SK-N-MC (cell line): ENCODE measurements around the gene ACOT8.
A peak's percentile ranks its signal among the peaks of the same experiment; 100 is the strongest.
"Not testable (repeated sequence)": the region's sequence is repeated elsewhere in the genome, so short reads cannot be mapped to it uniquely, and the experiment has no call there.

Experiments
- DNase-seq: peaks from one replicate; pipeline ENCODE4 v3.0.0-alpha.2; 2011; ENCODE audit warnings: low read depth, low spot score
- H3K27ac ChIP-seq: fragments of 200-600 bp; sonication (generic); 2 replicates; pipeline ENCODE4 v1.5.1; 2016; ENCODE audit warnings: mixed run types
- H3K36me3 ChIP-seq: fragments of 200-600 bp; sonication (generic); 2 replicates; pipeline ENCODE4 v1.6.1; 2017; ENCODE audit warnings: antibody characterized with exemption, low read length, mixed read lengths; ENCODE audit not compliant: insufficient read depth
- H3K4me3 ChIP-seq: fragments of 200-600 bp; sonication (generic); 2 replicates; pipeline ENCODE4 v1.5.1; 2016
- H3K9ac ChIP-seq: fragments of 200-600 bp; sonication (generic); 2 replicates; pipeline ENCODE4 v1.8.0; 2017; ENCODE audit warnings: mixed run types, mixed read lengths; ENCODE audit not compliant: insufficient read length
- H3K9me3 ChIP-seq: fragments of 200-600 bp; sonication (generic); 2 replicates; pipeline ENCODE4 v1.6.1; 2017; ENCODE audit warnings: low read depth, mild to moderate bottlenecking, antibody characterized with exemption, low read length, moderate library complexity, mixed read lengths
- EZH2 ChIP-seq: fragments of 200-600 bp; sonication (generic); IDR thresholded peaks from one replicate; pipeline ENCODE4 v1.6.1; 2017; ENCODE audit warnings: antibody characterized with exemption
- FOXP2 ChIP-seq: optimal IDR thresholded peaks from 2 replicates; pipeline ENCODE3; 2011; ENCODE audit warnings: mild to moderate bottlenecking, moderate library complexity; ENCODE audit not compliant: insufficient read depth; ENCODE audit errors: extremely low read length, control extremely low read depth
- POLR2AphosphoS5 ChIP-seq: IDR thresholded peaks from 2 replicates; pipeline ENCODE4 v1.6.1; 2012; ENCODE audit warnings: mild to moderate bottlenecking, low read depth, low read length, borderline replicate concordance

Gene ACOT8

GRCh38 chr20:45810191-45810970 lies 46.8 kb downstream of the ACOT8 start:
- no peak for DNase-seq
- Histone ChIP-seq H3K4me3 (no peak overlapping the region), H3K27ac (no peak overlapping the region), H3K36me3 (peaks cover 71% of the 10 kb centered on the region), H3K9ac (no peak overlapping the region), H3K9me3 (no peaks in the 10 kb centered on the region)
- TF ChIP-seq FOXP2 = no peak
- no peak for TF ChIP-seq POLR2AphosphoS5
- TF ChIP-seq EZH2 = no peak

- Histone ChIP-seq H3K9ac (no peak overlapping the region), H3K9me3 (no peaks in the 10 kb centered on the region), H3K27ac (no peak overlapping the region), H3K36me3 (peaks cover 52% of the 10 kb centered on the region), H3K4me3 (no peak overlapping the region)
- DNase-seq = no peak
- no peak for TF ChIP-seq EZH2
- no peak for TF ChIP-seq POLR2AphosphoS5
- no peak for TF ChIP-seq FOXP2
Measured at GRCh38 chr20:45801851-45802250, 55.3 kb downstream of the ACOT8 start.

- no peak for DNase-seq
- H3K4me3 ChIP-seq = no peak overlapping the region
- H3K9ac ChIP-seq = no peak overlapping the region
- H3K27ac ChIP-seq = no peak overlapping the region
- TF ChIP-seq FOXP2 (no peak), POLR2AphosphoS5 (no peak)
- peaks cover 50% of the 10 kb centered on the region for H3K36me3 ChIP-seq
- H3K9me3 ChIP-seq = no peaks in the 10 kb centered on the region
Measured at GRCh38 chr20:45798935-45799642, 58.1 kb downstream of the ACOT8 start.

GRCh38 chr20:45797955-45798354 lies 59.2 kb downstream of the ACOT8 start:
- H3K4me3 ChIP-seq, H3K9me3 ChIP-seq, DNase-seq, H3K27ac ChIP-seq, H3K9ac ChIP-seq: not testable (repeated sequence)
- peaks cover 44% of the 10 kb centered on the region for H3K36me3 ChIP-seq

- not testable (repeated sequence) for H3K4me3 ChIP-seq, H3K9ac ChIP-seq, H3K9me3 ChIP-seq, H3K27ac ChIP-seq, DNase-seq
- peaks cover 40% of the 10 kb centered on the region for H3K36me3 ChIP-seq
Measured at GRCh38 chr20:45797510-45797909, 59.7 kb downstream of the ACOT8 start.

- H3K36me3 ChIP-seq = peaks cover 33% of the 10 kb centered on the region
- no peaks in the 10 kb centered on the region for H3K9me3 ChIP-seq
- TF ChIP-seq EZH2 (no peak), FOXP2 (no peak), POLR2AphosphoS5 (no peak)
- no peak overlapping the region for H3K9ac ChIP-seq
- no peak for DNase-seq
- H3K4me3 ChIP-seq = no peak overlapping the region
- H3K27ac ChIP-seq = no peak overlapping the region
Measured at GRCh38 chr20:45796337-45797065, 60.7 kb downstream of the ACOT8 start.

- H3K27ac ChIP-seq = no peak overlapping the region
- DNase-seq = no peak
- peaks cover 27% of the 10 kb centered on the region for H3K36me3 ChIP-seq
- TF ChIP-seq FOXP2 = no peak
- TF ChIP-seq POLR2AphosphoS5 = no peak
- no peak for TF ChIP-seq EZH2
- H3K9me3 ChIP-seq = no peaks in the 10 kb centered on the region
- H3K4me3 ChIP-seq = peak overlapping the region; percentile 83
- H3K9ac ChIP-seq = peak overlapping the region; percentile 94
Measured at GRCh38 chr20:45792317-45793118, 64.7 kb downstream of the ACOT8 start.
